Lung (tissue), 12 donors: ENCODE results near the gene ZNF232. TPM values are rescaled to one million over a fixed set of nuclear protein-coding genes. Genes with fewer than 3 reads are reported as not detected.
"Not testable (repeated sequence)": the region's sequence is repeated elsewhere in the genome, so short reads cannot be mapped to it uniquely, and the experiment has no call there.

ENCODE experiments used
- ATAC-seq: fragments of 200-7000 bp; cut with Tn5 transposase; one replicate; pipeline ENCODE4 v1.9.1; 2020; ENCODE audit warnings: moderate number of reproducible peaks; ENCODE audit not compliant: insufficient read depth, low FRiP score
- DNase-seq, 3 donors: peaks; one replicate each; pipeline ENCODE4 v3.0.0-alpha.2; 2013 to 2017
- H3K27ac ChIP-seq, 2 donors: one replicate each; pipeline ENCODE4 v1.5.1; 2013; ENCODE audit warnings: mild to moderate bottlenecking in 2 of 2, moderate library complexity in 2 of 2, control low read depth in 1 of 2, inconsistent platforms in 1 of 2, low read depth in 1 of 2, low read length in 1 of 2
- H3K27me3 ChIP-seq, 3 donors: one replicate each; pipeline ENCODE4 v1.5.1; 2013; ENCODE audit warnings: low read length in 2 of 3; ENCODE audit not compliant: control insufficient read depth in 3 of 3, insufficient read depth in 3 of 3
- H3K36me3 ChIP-seq, 4 donors: one replicate each; pipeline ENCODE4 v1.5.1; 2013; ENCODE audit warnings: low read length in 4 of 4, mild to moderate bottlenecking in 1 of 4, moderate library complexity in 1 of 4; ENCODE audit not compliant: control insufficient read depth in 4 of 4, insufficient read depth in 4 of 4
- H3K4me1 ChIP-seq, 5 donors: one replicate each; pipeline ENCODE4 v1.5.1; 2013; ENCODE audit warnings: low read length in 5 of 5, mild to moderate bottlenecking in 2 of 5, moderate library complexity in 1 of 5; ENCODE audit not compliant: control insufficient read depth in 5 of 5, insufficient read depth in 5 of 5
- H3K4me3 ChIP-seq: one replicate; pipeline ENCODE4 v1.5.1; 2013; ENCODE audit warnings: mild to moderate bottlenecking, control low read depth, moderate library complexity
- H3K9ac ChIP-seq, 2 donors: one replicate each; pipeline ENCODE4 v1.5.1; 2013; ENCODE audit warnings: low read length in 2 of 2, control low read depth in 1 of 2; ENCODE audit not compliant: insufficient read depth in 1 of 2
- H3K9me3 ChIP-seq, 4 donors: one replicate each; pipeline ENCODE4 v1.5.1; 2013; ENCODE audit warnings: low read length in 3 of 4, mild to moderate bottlenecking in 1 of 4, moderate library complexity in 1 of 4; ENCODE audit not compliant: control insufficient read depth in 4 of 4, insufficient read depth in 3 of 4
- CTCF ChIP-seq: IDR thresholded peaks from 2 replicates; pipeline ENCODE4 v1.5.1; 2012; ENCODE audit warnings: mild to moderate bottlenecking; ENCODE audit errors: control extremely low read depth, extremely low read depth
- WGBS, 2 donors: extraction: QIAGEN DNeasy Blood & Tissue Kit; methylation state at CpG; one replicate each; pipeline ENCODE4 v1.1.7; 2013; 5-methylcytosine and 5-hydroxymethylcytosine counted together
- polyA plus RNA-seq, 2 donors: library from polyadenylated mRNA; stranded (reverse); fragments of 200-250 nt; gene quantifications; one replicate each; pipeline ENCODE4 v1.2.1, GENCODE V29; 2013
- total RNA-seq, 2 donors: library from RNA; depleted of rRNA in 1 of 2; stranded (reverse); fragments of >200 nt in 1 of 2; gene quantifications; one replicate each; pipeline ENCODE4 v1.2.1, GENCODE V29; 2014 to 2021
- donor health status: control.
- donor health status: control.
- donor health status: Bipolar disorder and iron deficiency.
- donor health status: healthy.
- donor health status: DM: yes; HTN: yes; CAD: no.

Gene ZNF232
- total and polyA plus RNA-seq, 4 donors: 6.8 to 14.1 (median 9.5) TPM

DNA sequence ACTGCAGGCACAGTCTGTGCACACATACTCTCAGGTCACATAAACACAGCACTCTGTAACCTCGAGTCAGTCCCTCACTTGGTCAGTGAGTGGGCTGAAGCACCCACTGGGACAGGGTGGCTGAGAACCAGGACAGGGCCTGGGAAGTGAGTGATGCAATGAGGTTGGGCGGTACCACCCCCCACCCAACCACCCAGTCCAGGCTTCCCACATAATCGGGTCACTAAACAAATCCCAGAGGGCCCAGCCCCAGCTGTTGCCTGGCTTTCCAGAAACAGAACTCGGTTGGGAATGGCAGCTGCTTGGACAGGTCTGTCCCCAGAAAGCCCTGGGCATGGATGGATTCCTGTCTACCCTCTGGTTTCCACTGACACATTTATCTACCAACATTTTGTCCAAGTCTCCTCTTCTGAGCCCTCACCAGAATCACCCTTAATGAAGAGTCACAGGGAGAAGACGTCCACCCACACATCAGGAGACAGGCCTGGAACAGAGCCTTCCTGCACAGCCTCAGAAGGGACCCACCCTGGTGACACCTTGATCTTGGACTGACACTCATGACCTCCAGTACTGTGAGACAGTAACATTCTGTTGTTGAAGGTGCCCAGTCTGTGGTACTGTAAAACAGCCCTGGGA is 12.6 kb upstream of the ZNF232 start:
- H3K9ac ChIP-seq, H3K27me3 ChIP-seq, H3K36me3 ChIP-seq, H3K9me3 ChIP-seq, H3K27ac ChIP-seq, DNase-seq, H3K4me3 ChIP-seq, H3K4me1 ChIP-seq, ATAC-seq: not testable (repeated sequence)
- 79 to 86% methylated on average over 5 of the region's 5 CpGs for WGBS, 2 donors

DNA sequence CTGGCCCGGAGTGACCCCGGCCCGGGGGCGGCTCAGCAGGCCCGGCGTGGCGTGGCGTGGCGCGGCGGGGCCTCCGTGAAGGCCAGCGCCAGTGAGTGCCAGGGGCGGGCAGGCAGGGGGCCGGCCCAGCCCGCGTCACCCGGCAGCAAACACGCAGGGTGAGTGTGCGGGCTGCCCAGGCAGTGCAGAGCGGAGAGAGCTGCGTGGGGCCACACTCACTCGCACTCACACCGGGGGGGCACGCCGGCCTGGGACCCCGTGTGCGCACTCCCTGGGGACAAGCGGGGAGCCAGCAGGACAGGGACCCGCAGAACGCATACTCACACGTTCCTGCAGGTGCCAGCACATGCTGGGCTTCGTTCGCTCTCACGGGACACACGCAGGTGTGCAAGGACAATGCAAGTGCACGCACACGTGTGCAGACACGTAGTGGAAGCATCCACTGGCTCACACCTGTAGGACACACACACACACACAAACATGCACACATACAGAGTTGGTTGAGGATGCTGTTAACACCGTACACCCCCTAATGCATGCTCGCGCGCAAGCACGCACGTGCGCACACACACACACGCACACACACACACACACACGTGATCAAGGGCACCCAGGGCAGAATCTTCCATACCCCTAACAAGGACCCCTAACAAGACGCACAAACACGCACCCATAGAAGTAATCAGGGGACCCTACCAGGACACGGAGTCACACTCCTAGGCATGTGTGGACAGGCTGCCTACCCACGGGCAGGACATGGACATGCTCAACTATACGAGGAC is 11.9 kb upstream of the ZNF232 start:
- no peak for TF ChIP-seq CTCF
- 54 to 57% methylated on average over 52 to 53 of the region's 53 CpGs for WGBS, 2 donors
- Histone ChIP-seq H3K27me3 (peaks cover 0 to 5% (median 0%) of the 10 kb centered on the region in 3 donors), H3K36me3 (no peaks in the 10 kb centered on the region), H3K4me1 (peaks cover 0 to 4% (median 0%) of the 10 kb centered on the region in 5 donors), H3K27ac (no peak overlapping the region), H3K9ac (no peak overlapping the region), H3K9me3 (peaks cover 0 to 6% (median 0%) of the 10 kb centered on the region in 4 donors), H3K4me3 (no peak overlapping the region)
- DNase-seq (no peak), ATAC-seq (peak; percentile 11)

DNA sequence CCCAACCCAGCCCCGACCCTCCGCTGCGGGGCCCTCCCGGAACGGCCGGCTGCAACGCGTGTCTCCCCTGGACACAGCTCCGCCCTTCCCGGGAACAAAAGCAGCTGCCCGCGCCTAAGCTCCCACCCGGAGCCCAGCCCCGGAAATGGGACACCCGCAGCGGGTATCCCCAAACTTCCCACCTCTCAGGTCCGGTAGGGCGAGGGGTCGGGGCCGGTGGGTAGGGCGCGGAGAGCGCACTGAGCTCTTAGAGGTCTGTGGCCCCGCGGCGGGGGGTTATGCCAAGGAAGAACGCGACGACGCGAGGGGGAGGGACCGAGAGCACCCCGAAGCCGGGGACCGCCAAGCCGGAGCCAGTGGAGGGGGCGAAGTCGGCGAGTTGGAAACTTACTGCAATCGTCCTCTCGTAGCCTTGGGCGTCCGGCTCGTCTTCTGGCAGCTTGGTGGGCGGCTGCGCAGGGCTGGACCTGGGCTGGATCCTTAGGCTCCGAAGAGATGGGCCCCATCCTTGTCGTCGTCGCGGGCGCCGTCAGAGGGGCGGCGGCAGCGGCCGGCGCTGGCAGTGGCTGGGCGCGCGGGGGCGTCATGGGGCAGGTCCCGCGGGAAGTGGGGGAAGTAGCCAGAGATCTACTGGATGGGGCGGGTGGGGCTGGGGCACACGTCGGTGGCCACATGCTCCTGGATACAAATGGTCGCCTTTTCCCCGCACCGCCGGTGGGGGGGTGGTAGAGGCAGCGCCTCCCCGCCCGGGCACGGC is 11.1 kb upstream of the ZNF232 start:
- peak overlapping the region in 1 of 2 donors; percentile 13 for H3K9ac ChIP-seq
- no peak for TF ChIP-seq CTCF
- WGBS, 2 donors: 4 to 9% methylated on average over 71 to 75 of the region's 75 CpGs

DNA sequence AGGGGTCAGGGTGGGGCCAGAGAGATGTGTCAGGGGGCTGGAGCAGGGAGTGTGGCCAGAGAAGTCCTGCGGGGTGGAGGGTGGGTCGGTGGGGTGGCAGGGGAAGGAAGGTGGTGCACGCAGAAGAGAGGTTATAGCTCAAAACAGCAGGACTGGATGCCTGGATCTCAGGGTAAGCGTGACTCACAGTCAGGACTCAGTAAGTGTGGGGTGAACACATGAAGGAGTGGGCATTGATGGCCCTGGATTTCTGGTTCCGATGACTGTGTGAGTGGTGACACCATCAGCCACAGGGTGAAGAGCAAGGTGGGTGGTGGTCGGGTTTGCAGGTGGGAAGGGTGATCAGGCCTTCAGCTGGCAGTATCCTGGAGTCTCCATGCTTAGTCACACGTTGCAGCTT is 10.4 kb upstream of the ZNF232 start:
- not testable (repeated sequence) for H3K36me3 ChIP-seq, H3K27ac ChIP-seq, DNase-seq

More for the DNA sequence above, 11.1 kb upstream of the ZNF232 start:
- no peak overlapping the region for H3K27ac ChIP-seq
- H3K27me3 ChIP-seq: peaks cover 0 to 8% (median 0%) of the 10 kb centered on the region in 3 donors
- DNase-seq: peak; percentile 54 to 69 (median 65)
- peaks cover 0 to 11% (median 0%) of the 10 kb centered on the region in 4 donors for H3K9me3 ChIP-seq
- H3K4me1 ChIP-seq: peaks cover 0 to 4% (median 0%) of the 10 kb centered on the region in 5 donors
- peak overlapping the region; percentile 45 for H3K4me3 ChIP-seq
- no peaks in the 10 kb centered on the region for H3K36me3 ChIP-seq
- no peak for ATAC-seq

More for the DNA sequence above, 10.4 kb upstream of the ZNF232 start:
- 77 to 80% methylated on average over 7 of the region's 7 CpGs for WGBS, 2 donors
- H3K27me3 ChIP-seq, H3K9ac ChIP-seq, H3K4me1 ChIP-seq, H3K4me3 ChIP-seq, ATAC-seq: not testable (repeated sequence)
- H3K9me3 ChIP-seq: peaks cover 0 to 11% (median 0%) of the 10 kb centered on the region in 4 donors
